ENCODE measurements around the gene SCGB2A2.

The SCGB2A2 gene

DNA sequence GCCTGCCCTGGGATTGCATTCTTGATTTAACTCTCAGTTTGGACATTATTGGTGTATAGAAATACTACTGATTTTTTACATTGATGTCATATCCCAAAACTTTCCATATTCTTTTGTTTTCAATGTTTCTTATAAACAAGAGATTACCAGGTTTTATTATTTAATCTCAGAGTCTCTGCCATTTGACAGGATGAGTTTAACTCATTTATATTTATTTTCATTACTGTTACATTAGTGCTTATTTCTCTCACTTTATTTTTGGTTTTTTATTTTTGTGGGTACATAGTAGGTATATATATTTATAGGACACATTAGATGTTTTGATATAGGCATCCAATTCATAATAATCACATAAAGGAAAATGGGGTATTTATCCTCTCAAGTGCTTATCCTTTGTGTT, 38.0 kb downstream of the SCGB2A2 start:
- no peak for DNase-seq

DNA sequence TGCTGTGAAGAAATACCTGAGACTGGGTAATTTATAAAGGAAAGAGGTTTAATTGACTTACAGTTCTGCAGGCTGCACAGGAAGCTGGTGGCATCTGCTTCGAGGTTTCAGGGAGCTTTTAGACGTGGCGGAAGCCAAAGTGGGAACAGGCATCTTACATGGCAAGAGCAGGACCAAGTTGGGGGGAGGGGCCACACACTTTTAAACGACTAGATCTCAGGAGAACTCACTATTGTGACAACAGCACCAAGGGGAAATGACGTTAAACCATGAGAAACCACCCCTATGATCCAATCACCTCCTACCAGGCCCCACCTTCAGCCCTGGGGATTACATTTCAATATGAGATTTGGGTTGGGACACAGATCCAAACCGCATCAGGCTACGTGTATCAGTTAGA, 40.0 kb downstream of the SCGB2A2 start:
- no peak for DNase-seq

DNA sequence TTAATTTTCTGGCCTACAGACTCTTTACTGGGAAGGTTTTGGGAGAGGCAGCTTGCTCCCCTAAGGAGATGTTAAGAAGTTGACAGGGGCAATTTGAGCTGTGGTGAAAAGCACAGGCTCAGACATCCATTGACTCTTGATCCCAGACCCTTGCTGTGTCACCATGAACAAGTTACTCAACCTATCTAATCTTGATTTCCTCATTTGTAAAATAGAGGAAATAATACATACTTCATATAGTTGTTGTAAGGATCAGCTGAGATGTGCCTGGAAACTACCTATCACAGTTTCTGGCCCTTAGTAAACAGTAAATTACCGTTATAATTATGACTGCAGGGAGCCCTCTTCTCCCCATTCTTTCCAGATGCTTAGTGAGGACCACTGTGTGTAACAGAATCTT, 45.5 kb downstream of the SCGB2A2 start:
- DNase-seq: no peak

DNA sequence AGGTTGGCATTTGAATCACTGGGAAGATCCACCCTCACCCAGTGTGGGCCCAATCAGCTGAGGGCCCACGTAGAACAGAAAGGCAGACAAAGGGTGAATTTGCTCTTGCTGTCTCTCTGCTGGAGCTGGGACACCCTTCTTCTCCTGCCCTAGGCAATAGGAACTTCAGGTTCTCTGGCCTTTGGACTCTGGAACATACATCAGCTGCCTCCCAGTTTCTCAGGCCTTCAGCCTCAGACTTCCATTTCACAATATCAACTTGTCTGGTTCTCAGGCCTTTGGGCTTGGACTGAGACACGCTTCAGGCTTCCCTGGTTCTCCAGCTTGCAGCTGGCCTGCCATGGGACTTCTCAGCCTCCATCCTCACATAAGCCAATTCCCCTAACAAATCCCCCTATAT, 52.6 kb downstream of the SCGB2A2 start:
- no peak for DNase-seq

Data from NCI-H774 (cell line).